ENCODE data around the gene USP3. TPM values are rescaled to one million over a fixed set of nuclear protein-coding genes. Genes with fewer than 3 reads are reported as not detected.

Gene USP3
- total RNA-seq, 2 donors from 2014 or later: 48.8 to 50.1 TPM

DNA sequence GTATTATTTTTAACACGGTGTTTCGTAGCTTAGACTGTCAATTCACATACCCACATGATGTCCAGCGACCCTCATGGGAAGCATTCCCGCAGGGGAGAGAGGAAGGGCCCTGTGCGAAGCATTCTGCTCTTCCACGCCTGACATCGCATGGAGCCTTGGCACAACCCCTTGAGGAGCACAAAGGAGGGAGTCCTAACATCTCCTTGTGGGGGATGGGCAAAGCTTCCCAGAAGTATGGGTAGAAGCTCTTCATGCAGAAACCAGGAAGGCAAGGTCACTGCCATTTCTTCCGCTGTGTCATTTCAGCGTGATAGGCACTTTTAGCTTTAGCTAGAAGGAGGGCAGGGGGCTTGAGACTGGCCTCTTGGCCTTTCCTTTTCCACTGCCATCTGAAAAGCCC, 28.7 kb upstream of the USP3 start:
- Histone ChIP-seq H3K36me3 (replicated peaks in 1 of 2; ENCODE audit: insufficient read depth in 1 of 2, low read depth in 2 of 2) (no peaks in the 10 kb centered on the region), H3K9me3 (no peaks in the 10 kb centered on the region), H3K4me3 (no peak overlapping the region), H3K4me1 (peaks cover 25% of the 10 kb centered on the region), H3K27ac (no peak overlapping the region), H3K27me3 (no peaks in the 10 kb centered on the region)
- DNase-seq: no peak
- ATAC-seq: no peak
- no peak for TF ChIP-seq POLR2A (IDR thresholded peaks at IDR 0.05)
- TF ChIP-seq, protein P1, sequence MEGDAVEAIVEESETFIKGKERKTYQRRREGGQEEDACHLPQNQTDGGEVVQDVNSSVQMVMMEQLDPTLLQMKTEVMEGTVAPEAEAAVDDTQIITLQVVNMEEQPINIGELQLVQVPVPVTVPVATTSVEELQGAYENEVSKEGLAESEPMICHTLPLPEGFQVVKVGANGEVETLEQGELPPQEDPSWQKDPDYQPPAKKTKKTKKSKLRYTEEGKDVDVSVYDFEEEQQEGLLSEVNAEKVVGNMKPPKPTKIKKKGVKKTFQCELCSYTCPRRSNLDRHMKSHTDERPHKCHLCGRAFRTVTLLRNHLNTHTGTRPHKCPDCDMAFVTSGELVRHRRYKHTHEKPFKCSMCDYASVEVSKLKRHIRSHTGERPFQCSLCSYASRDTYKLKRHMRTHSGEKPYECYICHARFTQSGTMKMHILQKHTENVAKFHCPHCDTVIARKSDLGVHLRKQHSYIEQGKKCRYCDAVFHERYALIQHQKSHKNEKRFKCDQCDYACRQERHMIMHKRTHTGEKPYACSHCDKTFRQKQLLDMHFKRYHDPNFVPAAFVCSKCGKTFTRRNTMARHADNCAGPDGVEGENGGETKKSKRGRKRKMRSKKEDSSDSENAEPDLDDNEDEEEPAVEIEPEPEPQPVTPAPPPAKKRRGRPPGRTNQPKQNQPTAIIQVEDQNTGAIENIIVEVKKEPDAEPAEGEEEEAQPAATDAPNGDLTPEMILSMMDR (IDR thresholded peaks at IDR 0.05): no peak
- WGBS, 2 donors: 93 to 95% methylated on average over 9 of the region's 9 CpGs
- intact Hi-C loops (cut with DNase I): loop anchor here (5.0 kb wide), 1 partner anchor 122 kb away; the partner anchor contains the start of gene FBXL22

DNA sequence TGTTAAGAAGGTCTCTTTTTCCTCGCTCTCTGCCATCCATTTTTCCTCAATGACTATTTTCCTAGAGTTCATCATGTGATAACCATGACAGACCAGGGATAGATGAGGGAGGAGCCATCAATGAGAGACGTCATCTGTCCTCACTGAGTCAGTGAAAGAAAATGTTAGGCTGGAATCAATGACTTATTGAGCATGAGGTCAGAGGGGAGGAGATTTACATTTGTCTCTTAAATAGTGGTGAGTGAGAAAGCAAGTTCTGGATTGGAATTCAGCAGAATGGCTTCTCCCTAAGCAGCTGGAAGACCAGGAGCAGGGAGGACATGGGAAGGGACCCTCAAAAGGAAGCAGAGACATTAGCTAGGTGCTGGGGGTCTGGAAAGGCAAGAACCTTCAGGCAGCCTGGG, 28.2 kb upstream of the USP3 start:
- DNase-seq: no peak
- TF ChIP-seq, protein P1 (IDR thresholded peaks at IDR 0.05): no peak
- no peak for TF ChIP-seq POLR2A (IDR thresholded peaks at IDR 0.05)
- no peaks in the 10 kb centered on the region for H3K9me3 ChIP-seq
- intact Hi-C loops (cut with DNase I): loop anchor here (5.0 kb wide), 1 partner anchor 121 kb away; the partner anchor contains the start of gene FBXL22
- H3K4me1 ChIP-seq: peaks cover 25% of the 10 kb centered on the region
- peak; percentile 40 for ATAC-seq
- H3K27ac ChIP-seq: no peak overlapping the region
- 77 to 78% methylated on average over 2 of the region's 2 CpGs for WGBS, 2 donors
- no peaks in the 10 kb centered on the region for H3K36me3 ChIP-seq (replicated peaks in 1 of 2; ENCODE audit: insufficient read depth in 1 of 2, low read depth in 2 of 2)
- no peaks in the 10 kb centered on the region for H3K27me3 ChIP-seq
- no peak overlapping the region for H3K4me3 ChIP-seq

DNA sequence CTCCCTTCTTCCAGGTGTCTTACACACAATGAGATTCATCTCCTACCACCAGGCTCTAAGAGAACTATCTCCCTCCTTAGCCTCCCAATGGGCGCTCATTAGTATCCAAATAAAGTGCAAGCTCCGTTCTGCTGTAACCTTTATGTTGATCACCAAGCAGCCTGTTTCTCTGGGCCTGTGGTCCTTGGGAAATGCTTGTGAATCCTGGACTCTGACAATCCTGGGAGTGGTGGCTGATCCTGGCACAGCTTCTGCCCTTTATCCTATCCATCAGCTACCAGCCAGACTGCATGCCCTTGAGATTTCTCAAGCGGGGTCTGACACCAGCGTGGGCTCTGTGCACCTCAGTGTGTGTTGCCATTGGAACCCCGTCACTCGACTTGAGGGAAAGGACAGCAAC, 26.1 kb upstream of the USP3 start:
- Histone ChIP-seq H3K4me1 (peaks cover 19% of the 10 kb centered on the region), H3K27me3 (no peaks in the 10 kb centered on the region), H3K36me3 (replicated peaks in 1 of 2; ENCODE audit: insufficient read depth in 1 of 2, low read depth in 2 of 2) (no peaks in the 10 kb centered on the region), H3K9me3 (no peaks in the 10 kb centered on the region), H3K27ac (no peak overlapping the region), H3K4me3 (no peak overlapping the region)
- no peak for ATAC-seq
- 88 to 89% methylated on average over 6 of the region's 6 CpGs for WGBS, 2 donors
- TF ChIP-seq, protein P1 (IDR thresholded peaks at IDR 0.05): no peak
- intact Hi-C loops (cut with DNase I): loop anchor here (5.0 kb wide), 1 partner anchor 119 kb away; the partner anchor contains the start of gene FBXL22
- DNase-seq: no peak

- TF ChIP-seq POLR2A (IDR thresholded peaks at IDR 0.05): no peak
- ATAC-seq (no peak), DNase-seq (no peak)
- Histone ChIP-seq H3K27me3 (no peaks in the 10 kb centered on the region), H3K9me3 (no peaks in the 10 kb centered on the region), H3K4me3 (no peak overlapping the region), H3K4me1 (no peaks in the 10 kb centered on the region), H3K36me3 (replicated peaks in 1 of 2; ENCODE audit: insufficient read depth in 1 of 2, low read depth in 2 of 2) (no peaks in the 10 kb centered on the region), H3K27ac (no peak overlapping the region)
- intact Hi-C loops (cut with DNase I): no loop called here
- WGBS, 2 donors: 82 to 88% methylated on average over 2 of the region's 2 CpGs
These were observed 24.0 kb upstream of the USP3 start for GRCh38 chr15:63480441-63480821.

GRCh38 chr15:63481105-63481810, 23.1 kb upstream of the USP3 start:
- 78 to 88% methylated on average over 2 to 3 of the region's 3 CpGs for WGBS, 2 donors
- H3K4me3 ChIP-seq: no peak overlapping the region
- H3K36me3 ChIP-seq (replicated peaks in 1 of 2; ENCODE audit: insufficient read depth in 1 of 2, low read depth in 2 of 2): no peaks in the 10 kb centered on the region
- DNase-seq (no peak), ATAC-seq (no peak)
- H3K9me3 ChIP-seq: no peaks in the 10 kb centered on the region
- intact Hi-C loops (cut with DNase I): no loop called here
- no peak overlapping the region for H3K27ac ChIP-seq
- H3K4me1 ChIP-seq: no peaks in the 10 kb centered on the region
- H3K27me3 ChIP-seq: no peaks in the 10 kb centered on the region
- TF ChIP-seq, protein P1 (IDR thresholded peaks at IDR 0.05): no peak
- no peak for TF ChIP-seq POLR2A (IDR thresholded peaks at IDR 0.05)

Measured in body of pancreas (tissue), 4 donors.